ENCODE results near the gene HIVEP2.

- no peak for TF ChIP-seq YY1 (IDR thresholded peaks at IDR 0.05; ENCODE audit: insufficient read depth, insufficient read length)
- TF ChIP-seq ZNF274 (IDR thresholded peaks at IDR 0.05; ENCODE audit: low read depth, low read length): no peak
- TF ChIP-seq SUZ12 (IDR thresholded peaks at IDR 0.05; ENCODE audit: extremely low read depth, insufficient read depth, insufficient read length): no peak
These were observed 37.4 kb downstream of the HIVEP2 start for GRCh38 chr6:142907544-142907943.
